ENCODE results near the gene TANGO6. TPM values are rescaled to one million over a fixed set of nuclear protein-coding genes. Genes with fewer than 3 reads are reported as not detected.

The TANGO6 gene
- total and polyA plus RNA-seq, 2 of the 8 experiments (the other 6 are each of a cell fraction or from before 2014, with no cell fraction given) = 5.0 to 19.5 TPM

DNA sequence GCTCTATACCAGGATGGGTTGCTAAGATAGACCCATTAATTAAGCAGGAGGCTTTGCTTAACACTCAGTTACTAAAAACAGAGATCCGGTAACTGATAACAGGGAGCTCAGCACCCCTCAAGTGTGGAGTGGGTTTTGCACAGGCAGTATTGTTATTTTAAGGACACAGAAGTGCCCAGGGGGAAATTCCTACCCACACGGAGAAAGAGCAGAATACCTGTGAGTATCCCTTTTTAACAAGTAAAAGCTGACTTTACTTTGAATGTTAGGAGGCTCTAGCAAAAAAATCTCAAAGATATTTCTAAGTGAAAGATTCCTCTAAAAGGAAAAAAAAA lies 229.3 kb downstream of the TANGO6 start:
- Histone ChIP-seq H3K9me3 (ENCODE audit: insufficient read depth in 2 of 2, low read depth in 1 of 2, low read length in 1 of 2) (no peaks in the 10 kb centered on the region), H3K27ac (ENCODE audit: low read depth, low read length) (no peak overlapping the region), H2BK15ac (ENCODE audit: low read length) (no peak overlapping the region), H3K4me2 (ENCODE audit: insufficient read depth in 1 of 2, low read depth in 2 of 2, low read length in 2 of 2) (peak overlapping the region; percentile 54 to 72), H2BK5ac (ENCODE audit: low read depth, low read length) (peak overlapping the region; percentile 79; the same call in 1 of the 2 replicates), H3K4ac (replicated peaks; ENCODE audit: insufficient read length, low read depth, low read length) (no peak overlapping the region), H3K36me3 (ENCODE audit: control insufficient read depth in 2 of 4, insufficient read depth in 4 of 4, low read length in 3 of 4) (no peaks in the 10 kb centered on the region), H3K27me3 (replicated peaks in 1 of 4; ENCODE audit: control insufficient read depth in 3 of 4, extremely low read depth in 1 of 4, insufficient read depth in 3 of 4, low read length in 3 of 4) (no peaks in the 10 kb centered on the region), H3K14ac (ENCODE audit: insufficient read length) (no peak overlapping the region), H2BK120ac (replicated peaks; ENCODE audit: low read depth, low read length) (peak overlapping the region; percentile 48), H3K23ac (ENCODE audit: insufficient read length) (no peak overlapping the region), H4K20me1 (replicated peaks in 1 of 2; ENCODE audit: control insufficient read depth in 1 of 2, insufficient read depth in 2 of 2, low read length in 2 of 2) (no peaks in the 10 kb centered on the region), H4K5ac (ENCODE audit: insufficient read length, low read depth, low read length) (no peak overlapping the region), H2BK12ac (ENCODE audit: low read depth, low read length) (no peak overlapping the region), H3K23me2 (ENCODE audit: low read depth, low read length) (peaks cover 3% of the 10 kb centered on the region; the same call in 1 of the 2 replicates), H4K8ac (ENCODE audit: extremely low read depth, insufficient read depth, low read length) (no peak overlapping the region), H4K91ac (replicated peaks; ENCODE audit: insufficient read length, low read length) (peak overlapping the region; percentile 53), H3K18ac (ENCODE audit: extremely low read depth, low read length) (0 out of 2 replicates have a peak overlapping the region, but pooled peaks have one; percentile 16), H3K9ac (replicated peaks in 1 of 4; ENCODE audit: extremely low read depth in 1 of 4, low read depth in 3 of 4, low read length in 3 of 4) (no peak overlapping the region), H2BK20ac (ENCODE audit: low read length) (no peak overlapping the region), H3K56ac (replicated peaks; ENCODE audit: insufficient read length, low read depth, low read length) (peak overlapping the region; percentile 13), H3K79me1 (ENCODE audit: low read depth, low read length) (no peaks in the 10 kb centered on the region), H3K4me1 (replicated peaks in 1 of 4; ENCODE audit: control insufficient read depth in 3 of 4, insufficient read depth in 4 of 4, low read length in 3 of 4) (peaks cover 6 to 27% (median 25%) of the 10 kb centered on the region in 4 experiments), H2AFZ (ENCODE audit: low read length) (no peak overlapping the region), H3K79me2 (ENCODE audit: control insufficient read depth in 1 of 2, insufficient read depth in 2 of 2, low read length in 2 of 2) (no peaks in the 10 kb centered on the region), H2AK5ac (ENCODE audit: low read depth, low read length) (no peak overlapping the region), H3K4me3 (ENCODE audit: extremely low read depth in 1 of 4, insufficient read depth in 2 of 4, low read depth in 3 of 4, low read length in 4 of 4) (peak overlapping the region in 1 of 4 experiments; percentile 23; a peak in 1 of 8 replicates)
- FAIRE-seq (no peak), DNase-seq (ENCODE audit: low read depth in 1 of 2, low spot score in 2 of 2) (no peak)
- POLR2A ChIA-PET (ENCODE audit: partially characterized antibody) = interaction anchor here (0.6 to 2.3 kb wide), 18 partner anchors 11 to 250 kb away, joined by 3 to 25 read pairs (median 4); partner anchors contain the start of gene HAS3
- CTCF ChIA-PET (ENCODE audit: partially characterized antibody) = interaction anchor here (0.6 to 3.5 kb wide), 16 partner anchors 12 to 239 kb away, joined by 3 to 9 read pairs (median 4); no protein-coding TSS in a partner anchor
- TF ChIP-seq CEBPB (IDR thresholded peaks at IDR 0.05; ENCODE audit: low read depth, low read length) (no peak), RBBP5 (IDR thresholded peaks at IDR 0.05; ENCODE audit: borderline replicate concordance, low read depth, low read length) (no peak), TEAD4 (IDR thresholded peaks at IDR 0.05; ENCODE audit: low read depth, low read length) (no peak), POLR2AphosphoS5 (IDR thresholded peaks at IDR 0.05; ENCODE audit: low read depth, low read length) (no peak), MAFK (IDR thresholded peaks at IDR 0.05; ENCODE audit: low read depth, low read length) (no peak), EZH2 (IDR thresholded peaks at IDR 0.05; ENCODE audit: low read depth, low read length, severe bottlenecking) (no peak), GABPA (IDR thresholded peaks at IDR 0.05; ENCODE audit: borderline replicate concordance, insufficient read depth, low read length) (no peak)
- WGBS, 2 experiments (ENCODE audit: extremely low coverage in 1 of 2, insufficient coverage in 1 of 2, insufficient read length in 1 of 2, insufficient replicate concordance in 2 of 2, low coverage in 1 of 2, low lambda C conversion rate in 2 of 2, missing lambda C conversion rate in 1 of 2) = 30% methylated on average over 2 of the region's 2 CpGs; no CpG with 5 or more reads in 1 of the 2 experiments
